ENCODE data around the gene SLC22A16.

- TF ChIP-seq CTCF (conservative IDR thresholded peaks at IDR 0.05), result no peak
- TF ChIP-seq EZH2 (IDR thresholded peaks at IDR 0.05; ENCODE audit: low read depth), result no peak
Measured at GRCh38 chr6:110517601-110518281, 41.3 kb upstream of the SLC22A16 start.

All from PC-9 (cell line).